Ishikawa (cell line): Measurements from ENCODE around the gene RNU5B-1.

Source experiments
- CREB1 ChIP-seq: IDR thresholded peaks from 2 replicates; pipeline ENCODE4 v1.6.1; 2012; ENCODE audit warnings: low read depth
- EGR1 ChIP-seq: IDR thresholded peaks from 2 replicates; pipeline ENCODE4 v1.6.1; 2012
- EP300 ChIP-seq: IDR thresholded peaks from 2 replicates; pipeline ENCODE4 v1.6.1; 2012; ENCODE audit warnings: borderline replicate concordance
- NFIC ChIP-seq: IDR thresholded peaks from 2 replicates; pipeline ENCODE4 v1.6.1; 2012
- RAD21 ChIP-seq: IDR thresholded peaks from 2 replicates; pipeline ENCODE4 v1.6.1; 2012; ENCODE audit warnings: low read depth
- REST ChIP-seq: IDR thresholded peaks from 2 replicates; pipeline ENCODE4 v1.6.1; 2012; ENCODE audit warnings: low read depth, mild to moderate bottlenecking
- YY1 ChIP-seq: IDR thresholded peaks from 2 replicates; pipeline ENCODE4 v1.6.1; 2012; ENCODE audit warnings: low read depth

GRCh38 chr15:65290228-65290627 lies 14.2 kb upstream of the RNU5B-1 start:
- TF ChIP-seq NFIC (no peak), EP300 (no peak), REST (no peak), YY1 (no peak), EGR1 (no peak), RAD21 (no peak), CREB1 (no peak)
